Measurements from ENCODE around the gene COBL.

- TF ChIP-seq POLR2A (IDR thresholded peaks at IDR 0.05): no peak
- TF ChIP-seq, protein P1, sequence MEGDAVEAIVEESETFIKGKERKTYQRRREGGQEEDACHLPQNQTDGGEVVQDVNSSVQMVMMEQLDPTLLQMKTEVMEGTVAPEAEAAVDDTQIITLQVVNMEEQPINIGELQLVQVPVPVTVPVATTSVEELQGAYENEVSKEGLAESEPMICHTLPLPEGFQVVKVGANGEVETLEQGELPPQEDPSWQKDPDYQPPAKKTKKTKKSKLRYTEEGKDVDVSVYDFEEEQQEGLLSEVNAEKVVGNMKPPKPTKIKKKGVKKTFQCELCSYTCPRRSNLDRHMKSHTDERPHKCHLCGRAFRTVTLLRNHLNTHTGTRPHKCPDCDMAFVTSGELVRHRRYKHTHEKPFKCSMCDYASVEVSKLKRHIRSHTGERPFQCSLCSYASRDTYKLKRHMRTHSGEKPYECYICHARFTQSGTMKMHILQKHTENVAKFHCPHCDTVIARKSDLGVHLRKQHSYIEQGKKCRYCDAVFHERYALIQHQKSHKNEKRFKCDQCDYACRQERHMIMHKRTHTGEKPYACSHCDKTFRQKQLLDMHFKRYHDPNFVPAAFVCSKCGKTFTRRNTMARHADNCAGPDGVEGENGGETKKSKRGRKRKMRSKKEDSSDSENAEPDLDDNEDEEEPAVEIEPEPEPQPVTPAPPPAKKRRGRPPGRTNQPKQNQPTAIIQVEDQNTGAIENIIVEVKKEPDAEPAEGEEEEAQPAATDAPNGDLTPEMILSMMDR (IDR thresholded peaks at IDR 0.05): no peak
- TF ChIP-seq POLR2AphosphoS5 (IDR thresholded peaks at IDR 0.05): no peak
- no peak for TF ChIP-seq EP300 (IDR thresholded peaks at IDR 0.05)
Observed at GRCh38 chr7:51144178-51144577, 172.4 kb downstream of the COBL start.
